Esophagus muscularis mucosa (tissue), 3 donors: ENCODE results near the gene L3MBTL1.

ENCODE experiments used
- POLR2A ChIP-seq: fragments of 450-650 bp; IDR thresholded peaks from one replicate; pipeline ENCODE4 v1.6.1; 2017; ENCODE audit warnings: antibody characterized with exemption, moderate library complexity, mild to moderate bottlenecking, low read depth
- POLR2AphosphoS5 ChIP-seq, 2 donors: sonication (generic); formaldehyde crosslinking; IDR thresholded peaks; one replicate each; pipeline ENCODE4 v1.6.1; 2017; ENCODE audit warnings: antibody characterized with exemption in 2 of 2
- TF ChIP-seq, protein P1 (sequence below), 3 experiments: fragments of 200-600 bp in 2 of 3; fragments of 450-650 bp in 1 of 3; sonication (generic) in 2 of 3; IDR thresholded peaks; one replicate each; pipeline ENCODE4 v1.5.1; 2017 to 2019; ENCODE audit warnings: antibody characterized with exemption in 3 of 3, mild to moderate bottlenecking in 2 of 3, moderate library complexity in 1 of 3

GRCh38 chr20:43515628-43516027, 8.1 kb downstream of the L3MBTL1 start:
- TF ChIP-seq POLR2AphosphoS5 (IDR thresholded peaks at IDR 0.05): no peak
- TF ChIP-seq, protein P1, sequence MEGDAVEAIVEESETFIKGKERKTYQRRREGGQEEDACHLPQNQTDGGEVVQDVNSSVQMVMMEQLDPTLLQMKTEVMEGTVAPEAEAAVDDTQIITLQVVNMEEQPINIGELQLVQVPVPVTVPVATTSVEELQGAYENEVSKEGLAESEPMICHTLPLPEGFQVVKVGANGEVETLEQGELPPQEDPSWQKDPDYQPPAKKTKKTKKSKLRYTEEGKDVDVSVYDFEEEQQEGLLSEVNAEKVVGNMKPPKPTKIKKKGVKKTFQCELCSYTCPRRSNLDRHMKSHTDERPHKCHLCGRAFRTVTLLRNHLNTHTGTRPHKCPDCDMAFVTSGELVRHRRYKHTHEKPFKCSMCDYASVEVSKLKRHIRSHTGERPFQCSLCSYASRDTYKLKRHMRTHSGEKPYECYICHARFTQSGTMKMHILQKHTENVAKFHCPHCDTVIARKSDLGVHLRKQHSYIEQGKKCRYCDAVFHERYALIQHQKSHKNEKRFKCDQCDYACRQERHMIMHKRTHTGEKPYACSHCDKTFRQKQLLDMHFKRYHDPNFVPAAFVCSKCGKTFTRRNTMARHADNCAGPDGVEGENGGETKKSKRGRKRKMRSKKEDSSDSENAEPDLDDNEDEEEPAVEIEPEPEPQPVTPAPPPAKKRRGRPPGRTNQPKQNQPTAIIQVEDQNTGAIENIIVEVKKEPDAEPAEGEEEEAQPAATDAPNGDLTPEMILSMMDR (IDR thresholded peaks at IDR 0.05): no peak
- TF ChIP-seq POLR2A: no peak
